ENCODE results near the gene PIF1. TPM values are rescaled to one million over a fixed set of nuclear protein-coding genes. Genes with fewer than 3 reads are reported as not detected.

Gene PIF1
- total and polyA plus RNA-seq, 2 experiments from 2014 or later, result 7.4 to 70.9 TPM

Other genes starting within 250 kb of the PIF1 start
- 18.4 and 35.4 TPM in 2 replicates for gene RBPMS2, start 50.1 kb downstream of the PIF1 start, total RNA-seq
- 213 and 223 TPM in 2 replicates for gene RBPMS2, start 50.1 kb downstream of the PIF1 start, polyA plus RNA-seq
- 7.6 and 9.3 TPM in 2 replicates for gene PLEKHO2, start 16.3 kb upstream of the PIF1 start, total RNA-seq
- 9.4 and 11.3 TPM in 2 replicates for gene PLEKHO2, start 16.3 kb upstream of the PIF1 start, polyA plus RNA-seq
- 1.1 and 5.4 TPM in 2 replicates for gene ANKDD1A, start 86.3 kb upstream of the PIF1 start, total RNA-seq
- 2.9 and 8.0 TPM in 2 replicates for gene ANKDD1A, start 86.3 kb upstream of the PIF1 start, polyA plus RNA-seq
- gene SPG21, start 164.3 kb upstream of the PIF1 start, total RNA-seq, result 84.3 and 97.9 TPM in 2 replicates
- 136 and 157 TPM in 2 replicates for gene SPG21, start 164.3 kb upstream of the PIF1 start, polyA plus RNA-seq
- 51.8 and 53.5 TPM in 2 replicates for gene MTFMT, start 204.0 kb upstream of the PIF1 start, total RNA-seq
- gene MTFMT, start 204.0 kb upstream of the PIF1 start, polyA plus RNA-seq, result 26.6 and 31.8 TPM in 2 replicates
- gene SLC51B, start 219.7 kb upstream of the PIF1 start, total RNA-seq, result not detected in 2 replicates
- gene SLC51B, start 219.7 kb upstream of the PIF1 start, polyA plus RNA-seq, result not detected in 2 replicates
- gene RASL12, start 242.3 kb upstream of the PIF1 start, total RNA-seq, result 7.0 and 38.2 TPM in 2 replicates
- gene RASL12, start 242.3 kb upstream of the PIF1 start, polyA plus RNA-seq, result 4.0 and 28.4 TPM in 2 replicates